Measurements from ENCODE around the gene ZNF503.

ZNF503 gene

GRCh38 chr10:75397496-75398199 is 3.9 kb downstream of the ZNF503 start:
- no peak overlapping the region for H3K4ac ChIP-seq (ENCODE audit: low read depth, low read length)
- H3K79me2 ChIP-seq (ENCODE audit: control insufficient read depth, insufficient read depth, low read length, poor library complexity) = peaks cover 26% of the 10 kb centered on the region
- peak overlapping the region; percentile 7 for H2BK120ac ChIP-seq (ENCODE audit: insufficient read depth, low read length, poor library complexity)
- H3K79me1 ChIP-seq (ENCODE audit: low read length) = peaks cover 44% of the 10 kb centered on the region
- no peak overlapping the region for H3K4me3 ChIP-seq (ENCODE audit: low read depth, low read length)
- H2AFZ ChIP-seq (ENCODE audit: insufficient read depth, low read length, poor library complexity) = no peak overlapping the region
- peak overlapping the region; percentile 96 for H3K4me2 ChIP-seq (ENCODE audit: low read length)
- H3K27me3 ChIP-seq (ENCODE audit: insufficient read depth, low read length) = peaks cover 39% of the 10 kb centered on the region
- peaks cover 14 to 15% of the 10 kb centered on the region in 2 experiments for H3K36me3 ChIP-seq (ENCODE audit: control insufficient read depth in 1 of 2, insufficient read depth in 2 of 2, low read length in 2 of 2)
- no peak overlapping the region for H2BK12ac ChIP-seq (ENCODE audit: low read length)
- H3K4me1 ChIP-seq (ENCODE audit: control insufficient read depth in 1 of 2, insufficient read depth in 2 of 2, low read length in 2 of 2) = peaks cover 21% of the 10 kb centered on the region in 2 experiments
- no peak overlapping the region for H3K23ac ChIP-seq (ENCODE audit: low read length)
- H4K91ac ChIP-seq (ENCODE audit: low read depth, low read length) = peak overlapping the region; percentile 32
- H3K14ac ChIP-seq (ENCODE audit: low read length) = no peak overlapping the region
- no peak overlapping the region for H4K12ac ChIP-seq (ENCODE audit: low read depth, low read length)
- H4K8ac ChIP-seq (ENCODE audit: low read depth, low read length) = peak overlapping the region; percentile 40
- H3K18ac ChIP-seq (ENCODE audit: low read length) = no peak overlapping the region
- H2AK5ac ChIP-seq (ENCODE audit: low read length) = no peak overlapping the region
- H3K9ac ChIP-seq (ENCODE audit: low read length) = no peak overlapping the region
- no peak overlapping the region for H2BK5ac ChIP-seq (ENCODE audit: low read depth, low read length, poor library complexity)
- peaks cover 5% of the 10 kb centered on the region for H3K9me3 ChIP-seq (ENCODE audit: insufficient read depth, low read depth, low read length)
- no peak overlapping the region for H3K27ac ChIP-seq (ENCODE audit: low read depth, low read length)
- WGBS (ENCODE audit: extremely low coverage, insufficient coverage, insufficient read length) = no CpG with 5 or more reads among the region's 19 CpGs
- DNase-seq = no peak

- Histone ChIP-seq H3K79me2 (ENCODE audit: control insufficient read depth, insufficient read depth, low read length, poor library complexity) (peaks cover 24% of the 10 kb centered on the region), H2AFZ (ENCODE audit: insufficient read depth, low read length, poor library complexity) (peak overlapping the region; percentile 58), H3K18ac (ENCODE audit: low read length) (peak overlapping the region; percentile 41), H3K79me1 (ENCODE audit: low read length) (peaks cover 42% of the 10 kb centered on the region), H3K14ac (ENCODE audit: low read length) (peak overlapping the region; percentile 24), H2BK12ac (ENCODE audit: low read length) (peak overlapping the region; percentile 10), H3K27ac (ENCODE audit: low read depth, low read length) (no peak overlapping the region), H2BK120ac (ENCODE audit: insufficient read depth, low read length, poor library complexity) (peak overlapping the region; percentile 62), H4K91ac (ENCODE audit: low read depth, low read length) (peak overlapping the region; percentile 56), H3K9ac (ENCODE audit: low read length) (peak overlapping the region; percentile 60), H4K12ac (ENCODE audit: low read depth, low read length) (no peak overlapping the region), H3K4ac (ENCODE audit: low read depth, low read length) (peak overlapping the region; percentile 13), H2BK5ac (ENCODE audit: low read depth, low read length, poor library complexity) (no peak overlapping the region), H3K4me3 (ENCODE audit: low read depth, low read length) (peak overlapping the region; percentile 60), H3K4me2 (ENCODE audit: low read length) (peak overlapping the region; percentile 96), H3K23ac (ENCODE audit: low read length) (no peak overlapping the region), H3K9me3 (ENCODE audit: insufficient read depth, low read depth, low read length) (peaks cover 5% of the 10 kb centered on the region), H3K4me1 (ENCODE audit: control insufficient read depth in 1 of 2, insufficient read depth in 2 of 2, low read length in 2 of 2) (peaks cover 21% of the 10 kb centered on the region in 2 experiments), H2AK5ac (ENCODE audit: low read length) (no peak overlapping the region), H3K27me3 (ENCODE audit: insufficient read depth, low read length) (peaks cover 39% of the 10 kb centered on the region), H4K8ac (ENCODE audit: low read depth, low read length) (peak overlapping the region; percentile 46), H3K36me3 (ENCODE audit: control insufficient read depth in 1 of 2, insufficient read depth in 2 of 2, low read length in 2 of 2) (peaks cover 14 to 15% of the 10 kb centered on the region in 2 experiments)
- no CpG with 5 or more reads among the region's 71 CpGs for WGBS (ENCODE audit: extremely low coverage, insufficient coverage, insufficient read length)
- DNase-seq = no peak
Measured at GRCh38 chr10:75396631-75397495, 4.7 kb downstream of the ZNF503 start.

GRCh38 chr10:75395932-75396630 is 5.5 kb downstream of the ZNF503 start:
- H2BK120ac ChIP-seq (ENCODE audit: insufficient read depth, low read length, poor library complexity) = peak overlapping the region; percentile 62
- peak overlapping the region; percentile 60 for H3K4me3 ChIP-seq (ENCODE audit: low read depth, low read length)
- H2AK5ac ChIP-seq (ENCODE audit: low read length) = no peak overlapping the region
- no peak overlapping the region for H3K4ac ChIP-seq (ENCODE audit: low read depth, low read length)
- H3K36me3 ChIP-seq (ENCODE audit: control insufficient read depth in 1 of 2, insufficient read depth in 2 of 2, low read length in 2 of 2) = peaks cover 14 to 15% of the 10 kb centered on the region in 2 experiments
- H2BK5ac ChIP-seq (ENCODE audit: low read depth, low read length, poor library complexity) = no peak overlapping the region
- peaks cover 5% of the 10 kb centered on the region for H3K9me3 ChIP-seq (ENCODE audit: insufficient read depth, low read depth, low read length)
- WGBS (ENCODE audit: extremely low coverage, insufficient coverage, insufficient read length) = no CpG with 5 or more reads among the region's 65 CpGs
- peak overlapping the region; percentile 24 for H3K14ac ChIP-seq (ENCODE audit: low read length)
- peaks cover 21% of the 10 kb centered on the region in 2 experiments for H3K4me1 ChIP-seq (ENCODE audit: control insufficient read depth in 1 of 2, insufficient read depth in 2 of 2, low read length in 2 of 2)
- DNase-seq = no peak
- no peak overlapping the region for H3K23ac ChIP-seq (ENCODE audit: low read length)
- no peak overlapping the region for H4K12ac ChIP-seq (ENCODE audit: low read depth, low read length)
- peak overlapping the region; percentile 66 for H4K8ac ChIP-seq (ENCODE audit: low read depth, low read length)
- H3K79me1 ChIP-seq (ENCODE audit: low read length) = peaks cover 36% of the 10 kb centered on the region
- H3K9ac ChIP-seq (ENCODE audit: low read length) = peak overlapping the region; percentile 60
- H3K27ac ChIP-seq (ENCODE audit: low read depth, low read length) = no peak overlapping the region
- peak overlapping the region; percentile 96 for H3K4me2 ChIP-seq (ENCODE audit: low read length)
- peak overlapping the region; percentile 41 for H2BK12ac ChIP-seq (ENCODE audit: low read length)
- peak overlapping the region; percentile 72 for H3K18ac ChIP-seq (ENCODE audit: low read length)
- H4K91ac ChIP-seq (ENCODE audit: low read depth, low read length) = peak overlapping the region; percentile 56
- H2AFZ ChIP-seq (ENCODE audit: insufficient read depth, low read length, poor library complexity) = peak overlapping the region; percentile 58
- H3K27me3 ChIP-seq (ENCODE audit: insufficient read depth, low read length) = peaks cover 41% of the 10 kb centered on the region
- H3K79me2 ChIP-seq (ENCODE audit: control insufficient read depth, insufficient read depth, low read length, poor library complexity) = peaks cover 22% of the 10 kb centered on the region
